DMS 273 (cell line): Measurements from ENCODE around the gene KDM1B.
"Not testable (repeated sequence)": the region's sequence is repeated elsewhere in the genome, so short reads cannot be mapped to it uniquely, and the experiment has no call there.

Experiments
- DNase-seq: peaks from one replicate; lab custom pipeline; 2025; ENCODE audit not compliant: unreplicated experiment; lab: John Stamatoyannopoulos, UW

The KDM1B gene

GRCh38 chr6:18186033-18186432, 30.8 kb downstream of the KDM1B start:
- no peak for DNase-seq

- no peak for DNase-seq
Observed at GRCh38 chr6:18186540-18187250, 31.5 kb downstream of the KDM1B start.

GRCh38 chr6:18187701-18188100, 32.5 kb downstream of the KDM1B start:
- DNase-seq, result no peak

- no peak for DNase-seq
Observed at GRCh38 chr6:18189196-18189595, 34.0 kb downstream of the KDM1B start.

- no peak for DNase-seq
Observed at GRCh38 chr6:18192026-18192425, 36.8 kb downstream of the KDM1B start.

GRCh38 chr6:18203786-18204185, 48.6 kb downstream of the KDM1B start:
- DNase-seq, result no peak

- no peak for DNase-seq
Observed at GRCh38 chr6:18204691-18205090, 49.5 kb downstream of the KDM1B start.

GRCh38 chr6:18206591-18206990, 51.4 kb downstream of the KDM1B start:
- DNase-seq, result no peak

GRCh38 chr6:18207438-18207837, 52.2 kb downstream of the KDM1B start:
- DNase-seq, result no peak

- DNase-seq, result no peak
Observed at GRCh38 chr6:18207949-18208348, 52.7 kb downstream of the KDM1B start.

GRCh38 chr6:18208778-18209177, 53.6 kb downstream of the KDM1B start:
- not testable (repeated sequence) for DNase-seq

- DNase-seq, result no peak
Observed at GRCh38 chr6:18209539-18210197, 54.4 kb downstream of the KDM1B start.

- DNase-seq, result no peak
Observed at GRCh38 chr6:18210707-18211106, 55.5 kb downstream of the KDM1B start.

GRCh38 chr6:18211338-18211737, 56.1 kb downstream of the KDM1B start:
- DNase-seq, result no peak

GRCh38 chr6:18212231-18212630, 57.0 kb downstream of the KDM1B start:
- no peak for DNase-seq

- DNase-seq, result no peak
Observed at GRCh38 chr6:18213439-18213838, 58.2 kb downstream of the KDM1B start.

- DNase-seq, result no peak
Observed at GRCh38 chr6:18214003-18214402, 58.8 kb downstream of the KDM1B start.

GRCh38 chr6:18215436-18215835, 60.2 kb downstream of the KDM1B start:
- DNase-seq, result no peak

GRCh38 chr6:18216411-18216810, 61.2 kb downstream of the KDM1B start:
- no peak for DNase-seq

- DNase-seq, result no peak
Observed at GRCh38 chr6:18218233-18218632, 63.0 kb downstream of the KDM1B start.

- DNase-seq, result peak; percentile 15
Observed at GRCh38 chr6:18219591-18219990, 64.4 kb downstream of the KDM1B start.

- no peak for DNase-seq
Observed at GRCh38 chr6:18221288-18221615, 66.0 kb downstream of the KDM1B start.
